Cardiac septum (tissue), 1 donor: ENCODE data around the gene ERICH6B. TPM values are rescaled to one million over a fixed set of nuclear protein-coding genes. Genes with fewer than 3 reads are reported as not detected.
"Not testable (repeated sequence)": the region's sequence is repeated elsewhere in the genome, so short reads cannot be mapped to it uniquely, and the experiment has no call there.

Experiments
- DNase-seq: peaks from one replicate; pipeline ENCODE4 v3.0.0-alpha.2; 2020; ENCODE audit warnings: low spot score
- intact Hi-C: fragments of 100-400 bp; cut with DNase I; formaldehyde crosslinking; loops from one replicate; pipeline ENCODE4 v1.14.0; 2022
- long read RNA-seq: library from polyadenylated mRNA; unstranded; transcript quantifications from one replicate; pipeline ENCODE4 v2.0.0, GENCODE V29; 2021
- total RNA-seq: library from RNA; stranded (reverse); fragmentation: NEBNext Ultra II Directional; extraction: Animal tissue kit (Norgen Biotek cat#: 25700); gene quantifications from one replicate; pipeline ENCODE4 v1.2.1, GENCODE V29; 2021
- donor health status: DM: no; HTN: no; CAD: no.

ERICH6B gene
- total RNA-seq, result not detected
- long read RNA-seq, partial matches to known transcripts, result 0 of 5 reads
- long read RNA-seq, other reads (novel, unspliced or antisense), result 5 of 5 reads

GRCh38 chr13:45615501-45616101 is at the start of gene ERICH6B:
Gene ERICH6B, minus strand, starts transcription at chr13:45615739. Its CDS starts 18,734 bp downstream, at chr13:45597005.
- no peak for DNase-seq
- intact Hi-C loops, result no loop called here

DNA sequence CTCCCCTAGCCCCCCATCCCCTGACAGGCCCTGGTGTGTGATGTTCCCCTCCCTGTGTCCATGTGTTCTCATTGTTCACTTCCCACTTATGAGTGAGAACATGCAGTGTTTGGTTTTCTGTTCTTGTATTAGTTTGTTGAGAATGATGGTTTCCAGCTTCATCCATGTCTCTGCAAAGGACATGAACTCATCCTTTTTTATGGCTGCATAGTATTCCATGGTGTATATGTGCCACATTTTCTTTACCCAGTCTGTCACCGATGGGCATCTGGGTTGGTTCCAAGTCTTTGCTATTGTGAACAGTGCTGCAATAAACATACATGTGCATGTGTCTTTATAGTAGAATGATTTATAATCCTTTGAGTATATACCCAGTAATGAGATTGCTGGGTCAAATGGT is 47.4 kb upstream of the ERICH6B start:
- intact Hi-C loops, DNase-seq: not testable (repeated sequence)

GRCh38 chr13:45662162-45662561 is 46.6 kb upstream of the ERICH6B start:
- intact Hi-C loops, result no loop called here
- no peak for DNase-seq

- DNase-seq, intact Hi-C loops: not testable (repeated sequence)
Measured at GRCh38 chr13:45660458-45660857, 44.9 kb upstream of the ERICH6B start.

GRCh38 chr13:45659536-45659935 is 44.0 kb upstream of the ERICH6B start:
- intact Hi-C loops, result no loop called here
- DNase-seq, result no peak

DNA sequence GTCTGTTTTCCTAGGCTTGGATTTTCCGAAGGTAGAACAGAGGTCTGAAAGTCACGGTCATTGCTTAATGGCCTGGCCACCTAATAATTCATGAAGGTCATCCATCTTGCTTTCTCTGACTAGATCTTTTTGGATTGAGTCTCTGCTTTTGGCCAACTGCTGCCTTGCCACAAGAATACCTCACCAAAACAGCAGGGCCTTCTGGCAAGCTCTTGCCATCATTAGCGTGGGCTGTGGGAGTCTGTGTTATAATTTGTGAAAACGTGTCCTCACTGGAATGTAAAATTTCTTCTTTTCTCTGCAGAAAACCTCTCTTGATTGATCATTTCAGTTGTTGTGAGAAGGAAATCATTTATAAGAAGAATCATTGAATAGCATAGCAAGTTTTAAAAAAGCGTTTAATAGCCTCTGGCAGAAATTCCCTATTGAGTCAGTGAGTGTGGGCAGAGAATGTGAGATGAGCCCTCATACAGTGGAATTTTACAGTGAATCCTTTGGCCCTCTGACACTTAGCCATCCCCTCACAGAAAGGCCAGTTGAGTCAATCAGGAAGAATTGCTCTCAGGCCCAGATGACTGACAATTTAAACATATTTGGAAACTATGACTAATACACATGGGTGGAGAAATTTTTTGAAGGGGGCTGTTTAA is 43.2 kb upstream of the ERICH6B start:
- intact Hi-C loops, result no loop called here

GRCh38 chr13:45654633-45655349 is 39.3 kb upstream of the ERICH6B start:
- intact Hi-C loops, result no loop called here
- no peak for DNase-seq

More for the DNA sequence above, 43.2 kb upstream of the ERICH6B start:
- DNase-seq, result no peak

DNA sequence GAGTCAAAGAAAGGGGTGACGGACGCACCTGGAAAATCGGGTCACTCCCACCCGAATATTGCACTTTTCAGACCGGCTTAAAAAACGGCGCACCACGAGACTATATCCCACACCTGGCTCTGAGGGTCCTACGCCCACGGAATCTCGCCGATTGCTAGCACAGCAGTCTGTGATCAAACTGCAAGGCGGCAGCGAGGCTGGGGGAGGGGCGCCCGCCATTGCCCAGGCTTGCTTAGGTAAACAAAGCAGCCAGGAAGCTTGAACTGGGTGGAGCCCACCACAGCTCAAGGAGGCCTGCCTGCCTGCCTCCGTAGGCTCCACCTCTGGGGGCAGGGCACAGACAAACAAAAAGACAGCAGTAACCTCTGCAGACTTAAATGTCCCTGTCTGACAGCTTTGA is 29.7 kb upstream of the ERICH6B start:
- intact Hi-C loops, DNase-seq: not testable (repeated sequence)

DNA sequence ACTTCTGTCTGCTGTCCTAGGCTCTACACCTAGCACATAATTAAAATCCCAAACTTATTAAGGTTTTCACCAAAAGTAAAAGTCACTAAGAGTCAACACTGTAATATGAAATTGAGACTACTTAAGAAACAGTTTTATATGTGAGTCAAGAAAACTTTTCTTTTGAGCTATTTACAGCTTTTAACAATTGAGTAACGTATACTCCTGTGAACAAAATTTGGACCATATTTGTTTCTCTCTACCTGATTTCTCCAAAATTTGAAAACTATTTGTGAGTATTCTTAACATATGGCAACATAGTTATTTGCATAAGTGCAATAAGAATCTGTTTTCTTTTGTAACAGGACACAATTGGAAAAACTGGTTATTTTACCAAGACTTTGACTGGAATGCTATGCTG is 26.6 kb upstream of the ERICH6B start:
- intact Hi-C loops, DNase-seq: not testable (repeated sequence)

- DNase-seq, intact Hi-C loops: not testable (repeated sequence)
Measured at GRCh38 chr13:45635291-45635690, 19.8 kb upstream of the ERICH6B start.

DNA sequence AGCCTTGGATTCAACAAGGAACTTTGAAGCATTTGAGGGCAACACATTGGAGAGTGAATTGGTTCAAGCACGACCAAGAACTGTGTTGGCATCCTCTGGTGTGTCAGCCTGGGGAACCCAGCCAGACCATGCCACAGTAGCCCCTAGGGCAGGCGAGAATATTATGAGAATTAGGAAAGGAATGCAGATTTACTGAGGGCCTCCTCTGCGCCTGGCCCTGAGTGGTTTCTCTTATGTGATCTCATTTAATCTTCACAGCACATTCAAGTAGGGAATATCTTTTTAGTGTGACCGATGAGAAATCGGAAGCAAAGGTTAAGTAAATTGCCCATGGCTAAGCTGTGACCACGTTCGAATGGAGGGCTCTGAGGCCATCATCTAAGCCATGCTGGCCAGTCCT is 15.3 kb upstream of the ERICH6B start:
- DNase-seq, result no peak
- intact Hi-C loops, result no loop called here

GRCh38 chr13:45629940-45630339 is 14.4 kb upstream of the ERICH6B start:
- DNase-seq, result no peak
- intact Hi-C loops, result loop anchor here (10.0 kb wide), 1 partner anchor 255 kb away; no protein-coding TSS in a partner anchor

- no peak for DNase-seq
- intact Hi-C loops, result loop anchor here (10.0 kb wide), 1 partner anchor 257 kb away; no protein-coding TSS in a partner anchor
Measured at GRCh38 chr13:45628094-45628493, 12.6 kb upstream of the ERICH6B start.

- no peak for DNase-seq
- intact Hi-C loops, result loop anchor here (10.0 kb wide), 1 partner anchor 257 kb away; no protein-coding TSS in a partner anchor
Measured at GRCh38 chr13:45627656-45628055, 12.1 kb upstream of the ERICH6B start.

DNA sequence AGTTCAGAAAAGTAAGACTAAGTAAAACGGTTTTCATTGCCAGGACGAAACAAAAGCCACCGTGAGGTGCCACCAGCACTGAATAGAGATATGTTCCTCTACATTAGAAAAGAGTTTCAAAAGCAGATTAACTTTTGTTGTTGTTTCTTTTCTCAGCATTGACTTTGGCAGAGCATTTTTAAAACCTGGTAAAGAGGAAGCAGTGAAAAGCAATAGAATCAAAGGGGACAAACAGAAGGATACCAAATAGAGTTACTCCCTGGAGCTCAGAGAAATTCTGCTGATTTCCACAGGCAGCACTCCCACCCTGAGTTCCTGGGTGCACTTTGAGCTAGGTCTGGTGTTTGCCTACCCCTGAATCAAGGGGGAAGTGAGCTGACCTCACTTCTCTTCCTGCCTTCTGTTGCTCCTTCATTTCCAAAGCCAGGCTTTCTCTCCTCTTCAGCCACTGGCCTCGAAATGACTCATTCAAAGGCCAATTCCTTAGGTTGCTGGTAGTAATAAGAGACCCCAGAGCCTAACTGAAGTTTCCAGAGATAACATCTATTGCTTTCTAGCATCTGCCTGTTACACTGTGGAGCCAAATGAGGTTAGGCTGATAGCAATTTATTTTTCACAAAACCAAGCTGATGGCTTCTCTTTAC is 11.3 kb upstream of the ERICH6B start:
- intact Hi-C loops, result loop anchor here (10.0 kb wide), 1 partner anchor 258 kb away; no protein-coding TSS in a partner anchor
- no peak for DNase-seq

GRCh38 chr13:45623516-45624090 is 8.1 kb upstream of the ERICH6B start:
- intact Hi-C loops, result loop anchor here (5.0 to 10.0 kb wide), 2 partner anchors 261 to 504 kb away; no protein-coding TSS in a partner anchor
- no peak for DNase-seq

DNA sequence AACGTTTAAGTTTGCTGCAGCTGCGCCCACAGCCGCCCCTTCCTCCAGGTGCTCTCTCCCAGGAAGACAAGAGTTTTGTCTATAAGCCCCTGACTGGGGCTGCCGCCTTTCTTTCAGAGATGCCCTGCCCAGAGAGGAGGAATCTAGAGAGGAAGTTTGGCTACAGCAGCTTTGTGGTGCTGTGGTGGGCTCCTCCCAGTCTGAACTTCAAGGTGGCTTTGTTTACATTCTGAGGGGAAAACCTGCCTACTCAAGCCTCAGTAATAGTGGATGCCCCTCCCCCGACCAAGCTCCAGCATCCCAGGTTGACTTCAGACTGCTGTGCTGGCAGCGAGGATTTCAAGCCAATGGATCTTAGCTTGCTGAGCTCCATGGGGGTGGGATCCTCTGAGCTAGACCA is 6.4 kb upstream of the ERICH6B start:
- intact Hi-C loops, result loop anchor here (5.0 to 10.0 kb wide), 2 partner anchors 263 to 505 kb away; no protein-coding TSS in a partner anchor
- DNase-seq, result no peak

- intact Hi-C loops, result no loop called here
Measured at GRCh38 chr13:45607931-45608330, 7.6 kb downstream of the ERICH6B start.

DNA sequence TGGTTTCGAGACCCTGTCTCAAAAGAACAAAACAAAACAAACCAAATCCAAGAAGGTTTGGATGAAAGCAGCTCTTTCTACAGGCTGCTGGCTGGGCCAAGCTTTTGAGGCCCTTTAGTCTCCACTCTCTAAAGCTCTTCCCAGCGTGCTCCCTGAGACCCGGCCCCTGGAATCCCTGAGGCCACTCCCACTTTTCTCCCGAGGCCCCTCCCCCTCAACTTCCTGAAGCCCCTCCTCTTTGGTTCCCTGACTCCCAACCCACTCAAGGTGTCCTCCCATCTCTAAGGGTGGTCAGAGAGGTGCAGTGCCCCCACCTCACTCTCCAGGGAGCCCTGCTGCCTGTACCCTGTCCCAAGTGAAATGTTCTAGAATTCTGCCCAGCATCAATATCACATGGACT is 10.6 kb downstream of the ERICH6B start:
- intact Hi-C loops, result no loop called here
- DNase-seq, result no peak

More at GRCh38 chr13:45607931-45608330, 7.6 kb downstream of the ERICH6B start:
- DNase-seq, result no peak
